ENCODE results near the gene JMJD1C. TPM values are rescaled to one million over a fixed set of nuclear protein-coding genes. Genes with fewer than 3 reads are reported as not detected.
A peak's percentile ranks its signal among the peaks of the same experiment; 100 is the strongest.

Gene JMJD1C
- total RNA-seq, 1 donor from 2014 or later, result 105 TPM

- intact Hi-C loops (cut with DNase I), result no loop called here
- no peak overlapping the region for H3K27ac ChIP-seq
- no peaks in the 10 kb centered on the region for H3K27me3 ChIP-seq
- H3K4me3 ChIP-seq, result no peak overlapping the region
- H3K9me3 ChIP-seq, result no peaks in the 10 kb centered on the region
- no peak for TF ChIP-seq CTCF (IDR thresholded peaks at IDR 0.05)
- no peak for TF ChIP-seq POLR2AphosphoS5 (IDR thresholded peaks at IDR 0.05; ENCODE audit: insufficient read depth in 1 of 2, low read depth in 1 of 2)
- no peak for TF ChIP-seq POLR2A (IDR thresholded peaks at IDR 0.05)
- H3K4me1 ChIP-seq, result peaks cover 47% of the 10 kb centered on the region
- DNase-seq (ENCODE audit: extremely low spot score in 2 of 2), result no peak
- H3K36me3 ChIP-seq, result peaks cover 0 to 12% of the 10 kb centered on the region in 2 donors
These were observed 325.7 kb downstream of the JMJD1C start for GRCh38 chr10:63140077-63140476.

GRCh38 chr10:63137306-63137705 lies 328.5 kb downstream of the JMJD1C start:
- H3K4me1 ChIP-seq, result peaks cover 54% of the 10 kb centered on the region
- TF ChIP-seq CTCF (IDR thresholded peaks at IDR 0.05), result no peak
- TF ChIP-seq POLR2A (IDR thresholded peaks at IDR 0.05), result no peak
- TF ChIP-seq POLR2AphosphoS5 (IDR thresholded peaks at IDR 0.05; ENCODE audit: insufficient read depth in 1 of 2, low read depth in 1 of 2), result no peak
- DNase-seq (ENCODE audit: extremely low spot score in 2 of 2), result no peak
- H3K27ac ChIP-seq, result no peak overlapping the region
- intact Hi-C loops (cut with DNase I), result no loop called here
- no peaks in the 10 kb centered on the region for H3K9me3 ChIP-seq
- no peak overlapping the region for H3K4me3 ChIP-seq
- peaks cover 0 to 12% of the 10 kb centered on the region in 2 donors for H3K36me3 ChIP-seq
- H3K27me3 ChIP-seq, result no peaks in the 10 kb centered on the region

- no peak for DNase-seq (ENCODE audit: extremely low spot score in 2 of 2)
- Histone ChIP-seq H3K4me1 (peaks cover 30% of the 10 kb centered on the region), H3K27me3 (no peaks in the 10 kb centered on the region), H3K27ac (peak overlapping the region; percentile 93), H3K36me3 (no peaks in the 10 kb centered on the region), H3K4me3 (peak overlapping the region; percentile 89 to 95), H3K9me3 (no peaks in the 10 kb centered on the region)
- intact Hi-C loops (cut with DNase I), result no loop called here
- no peak for TF ChIP-seq CTCF (IDR thresholded peaks at IDR 0.05)
- TF ChIP-seq POLR2A (IDR thresholded peaks at IDR 0.05), result no peak
- TF ChIP-seq POLR2AphosphoS5 (IDR thresholded peaks at IDR 0.05; ENCODE audit: insufficient read depth in 1 of 2, low read depth in 1 of 2), result no peak
These were observed 331.8 kb downstream of the JMJD1C start for GRCh38 chr10:63133821-63134557.

GRCh38 chr10:63133056-63133820 lies 332.5 kb downstream of the JMJD1C start, which contains the start of gene NRBF2:
Gene NRBF2, plus strand, starts transcription at chr10:63133328. Its CDS starts 143 bp downstream, at chr10:63133471.
- Histone ChIP-seq H3K4me1 (peaks cover 30% of the 10 kb centered on the region), H3K27ac (peak within 1 kb of the TSS; percentile 93), H3K27me3 (no peaks in the 10 kb centered on the region), H3K4me3 (peak within 1 kb of the TSS; percentile 89 to 95), H3K9me3 (no peaks in the 10 kb centered on the region), H3K36me3 (no peaks in the 10 kb centered on the region)
- TF ChIP-seq POLR2A (IDR thresholded peaks at IDR 0.05), result peak in 1 of 2 donors; percentile 89
- no peak for TF ChIP-seq CTCF (IDR thresholded peaks at IDR 0.05)
- TF ChIP-seq POLR2AphosphoS5 (IDR thresholded peaks at IDR 0.05; ENCODE audit: insufficient read depth in 1 of 2, low read depth in 1 of 2), result peak; percentile 32 to 96
- peak in 1 of 2 donors; percentile 97 for DNase-seq (ENCODE audit: extremely low spot score in 2 of 2)
- intact Hi-C loops (cut with DNase I), result no loop called here
